Panc1 (cell line): ENCODE data around the gene SAMD14.

Source experiments
- TF ChIP-seq, protein P1 (sequence below): fragments of 450-650 bp; IDR thresholded peaks from 2 replicates; pipeline ENCODE4 v1.5.1; 2017; ENCODE audit warnings: mild to moderate bottlenecking
- TF ChIP-seq, protein P2 (sequence below), 2 experiments: IDR thresholded peaks; 2 replicates each; pipeline ENCODE4 v1.6.1; 2011 to 2012; ENCODE audit warnings: low read depth in 2 of 2, control low read depth in 1 of 2, low read length in 1 of 2, mild to moderate bottlenecking in 1 of 2, moderate library complexity in 1 of 2; ENCODE audit not compliant: insufficient read depth in 1 of 2

DNA sequence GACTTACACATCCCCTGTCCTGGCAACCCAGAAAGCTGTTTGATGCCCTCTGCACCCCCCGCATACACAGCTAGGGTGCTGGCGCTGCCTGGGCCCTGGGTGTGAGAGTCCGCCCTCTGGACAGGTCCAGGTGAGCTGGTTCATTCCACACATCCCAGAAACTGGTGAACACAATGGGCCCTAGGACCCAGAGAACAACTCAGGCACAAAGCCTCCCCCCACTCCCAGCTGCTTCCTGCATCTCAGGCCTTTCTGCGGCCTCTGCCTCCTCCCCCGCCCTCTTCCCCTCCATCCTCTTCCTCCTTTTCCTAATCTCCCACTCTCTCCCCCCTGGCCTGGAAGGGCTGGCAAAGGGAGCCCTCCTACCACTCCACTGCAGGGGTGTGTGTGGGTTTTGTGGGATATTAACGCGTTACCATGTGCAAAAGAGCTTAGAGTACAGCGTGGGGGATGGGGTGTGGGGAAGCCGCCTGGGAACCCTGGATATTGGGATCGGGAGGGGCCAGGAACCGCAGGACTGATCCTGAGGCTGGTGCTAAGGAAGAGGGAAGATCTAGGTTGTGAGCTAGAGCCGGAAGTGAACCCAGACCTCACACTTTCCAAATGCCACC lies 22.1 kb upstream of the SAMD14 start:
- TF ChIP-seq, protein P1, sequence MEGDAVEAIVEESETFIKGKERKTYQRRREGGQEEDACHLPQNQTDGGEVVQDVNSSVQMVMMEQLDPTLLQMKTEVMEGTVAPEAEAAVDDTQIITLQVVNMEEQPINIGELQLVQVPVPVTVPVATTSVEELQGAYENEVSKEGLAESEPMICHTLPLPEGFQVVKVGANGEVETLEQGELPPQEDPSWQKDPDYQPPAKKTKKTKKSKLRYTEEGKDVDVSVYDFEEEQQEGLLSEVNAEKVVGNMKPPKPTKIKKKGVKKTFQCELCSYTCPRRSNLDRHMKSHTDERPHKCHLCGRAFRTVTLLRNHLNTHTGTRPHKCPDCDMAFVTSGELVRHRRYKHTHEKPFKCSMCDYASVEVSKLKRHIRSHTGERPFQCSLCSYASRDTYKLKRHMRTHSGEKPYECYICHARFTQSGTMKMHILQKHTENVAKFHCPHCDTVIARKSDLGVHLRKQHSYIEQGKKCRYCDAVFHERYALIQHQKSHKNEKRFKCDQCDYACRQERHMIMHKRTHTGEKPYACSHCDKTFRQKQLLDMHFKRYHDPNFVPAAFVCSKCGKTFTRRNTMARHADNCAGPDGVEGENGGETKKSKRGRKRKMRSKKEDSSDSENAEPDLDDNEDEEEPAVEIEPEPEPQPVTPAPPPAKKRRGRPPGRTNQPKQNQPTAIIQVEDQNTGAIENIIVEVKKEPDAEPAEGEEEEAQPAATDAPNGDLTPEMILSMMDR, result no peak
- TF ChIP-seq, protein P2, sequence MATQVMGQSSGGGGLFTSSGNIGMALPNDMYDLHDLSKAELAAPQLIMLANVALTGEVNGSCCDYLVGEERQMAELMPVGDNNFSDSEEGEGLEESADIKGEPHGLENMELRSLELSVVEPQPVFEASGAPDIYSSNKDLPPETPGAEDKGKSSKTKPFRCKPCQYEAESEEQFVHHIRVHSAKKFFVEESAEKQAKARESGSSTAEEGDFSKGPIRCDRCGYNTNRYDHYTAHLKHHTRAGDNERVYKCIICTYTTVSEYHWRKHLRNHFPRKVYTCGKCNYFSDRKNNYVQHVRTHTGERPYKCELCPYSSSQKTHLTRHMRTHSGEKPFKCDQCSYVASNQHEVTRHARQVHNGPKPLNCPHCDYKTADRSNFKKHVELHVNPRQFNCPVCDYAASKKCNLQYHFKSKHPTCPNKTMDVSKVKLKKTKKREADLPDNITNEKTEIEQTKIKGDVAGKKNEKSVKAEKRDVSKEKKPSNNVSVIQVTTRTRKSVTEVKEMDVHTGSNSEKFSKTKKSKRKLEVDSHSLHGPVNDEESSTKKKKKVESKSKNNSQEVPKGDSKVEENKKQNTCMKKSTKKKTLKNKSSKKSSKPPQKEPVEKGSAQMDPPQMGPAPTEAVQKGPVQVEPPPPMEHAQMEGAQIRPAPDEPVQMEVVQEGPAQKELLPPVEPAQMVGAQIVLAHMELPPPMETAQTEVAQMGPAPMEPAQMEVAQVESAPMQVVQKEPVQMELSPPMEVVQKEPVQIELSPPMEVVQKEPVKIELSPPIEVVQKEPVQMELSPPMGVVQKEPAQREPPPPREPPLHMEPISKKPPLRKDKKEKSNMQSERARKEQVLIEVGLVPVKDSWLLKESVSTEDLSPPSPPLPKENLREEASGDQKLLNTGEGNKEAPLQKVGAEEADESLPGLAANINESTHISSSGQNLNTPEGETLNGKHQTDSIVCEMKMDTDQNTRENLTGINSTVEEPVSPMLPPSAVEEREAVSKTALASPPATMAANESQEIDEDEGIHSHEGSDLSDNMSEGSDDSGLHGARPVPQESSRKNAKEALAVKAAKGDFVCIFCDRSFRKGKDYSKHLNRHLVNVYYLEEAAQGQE (IDR thresholded peaks at IDR 0.05; ENCODE audit: insufficient read depth in 1 of 2, low read depth in 2 of 2, low read length in 1 of 2), result no peak
